Femur (tissue), 1 donor: ENCODE measurements around the gene DENND5A.

Source experiments
- DNase-seq: peaks from one replicate; pipeline ENCODE4 v3.0.0-alpha.2; 2017

The DENND5A gene

DNA sequence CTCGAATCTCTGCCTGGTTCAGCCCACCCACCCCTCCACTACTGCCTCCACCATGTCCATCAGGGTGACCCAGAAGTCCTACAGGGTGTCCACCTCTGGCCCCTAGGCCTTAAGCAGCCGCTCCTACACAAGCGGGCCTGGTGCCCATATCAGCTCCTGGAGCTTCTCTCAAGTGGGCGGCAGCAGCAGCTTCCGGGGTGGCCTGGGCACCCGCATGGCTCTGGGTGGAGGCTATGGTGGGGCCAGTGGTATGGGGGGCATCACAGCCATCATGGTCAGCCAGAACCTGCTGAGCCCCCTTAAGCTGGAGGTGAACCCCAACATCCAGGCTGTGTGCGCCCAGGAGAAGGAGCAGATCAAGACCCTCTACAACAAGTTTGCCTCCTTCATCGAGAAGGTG, 170.7 kb downstream of the DENND5A start:
- no peak for DNase-seq

DNA sequence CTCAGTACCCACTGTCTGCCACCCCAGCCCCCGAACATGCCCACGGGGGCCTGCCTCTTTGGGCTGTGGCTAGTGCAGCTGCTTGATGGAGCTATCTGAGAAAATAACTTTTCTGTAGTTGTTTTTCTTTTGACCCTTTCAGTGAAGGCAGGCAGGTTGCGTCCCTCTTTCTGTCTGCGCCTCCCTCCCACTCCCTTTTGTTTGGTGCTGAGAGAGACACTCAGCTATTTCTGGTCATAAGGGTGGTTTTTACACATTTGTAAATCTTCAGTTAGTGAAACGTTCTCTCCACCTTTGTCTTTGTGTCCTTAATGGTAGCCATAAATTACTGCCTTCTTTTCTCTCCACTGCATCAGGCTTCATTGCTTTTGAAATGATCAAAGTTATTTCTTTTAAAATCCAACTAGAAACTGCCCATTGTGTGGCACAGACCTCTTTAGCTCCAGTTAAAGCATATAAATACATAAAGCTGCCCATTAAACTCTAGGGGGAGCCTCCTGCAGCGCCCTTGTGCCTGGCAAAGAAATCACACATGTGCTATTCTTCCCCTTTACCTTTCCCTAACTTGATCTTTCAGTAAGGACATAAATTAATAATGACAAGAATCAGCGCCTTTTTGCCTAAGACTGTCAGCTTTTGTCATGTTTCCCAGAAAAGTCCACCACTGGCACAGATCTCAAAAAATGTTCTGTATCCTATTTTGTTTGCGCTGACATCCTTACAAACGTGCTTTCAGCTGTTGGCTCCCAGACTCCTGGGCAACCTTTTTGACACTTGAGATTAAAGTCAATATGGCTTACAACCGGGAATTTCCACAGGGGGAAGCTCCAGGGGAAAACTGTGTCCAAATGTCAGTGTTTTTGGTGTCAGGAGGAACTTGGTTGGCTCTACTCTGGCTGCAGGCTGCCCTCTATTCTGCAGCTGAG, 172.0 kb downstream of the DENND5A start:
- DNase-seq = no peak

DNA sequence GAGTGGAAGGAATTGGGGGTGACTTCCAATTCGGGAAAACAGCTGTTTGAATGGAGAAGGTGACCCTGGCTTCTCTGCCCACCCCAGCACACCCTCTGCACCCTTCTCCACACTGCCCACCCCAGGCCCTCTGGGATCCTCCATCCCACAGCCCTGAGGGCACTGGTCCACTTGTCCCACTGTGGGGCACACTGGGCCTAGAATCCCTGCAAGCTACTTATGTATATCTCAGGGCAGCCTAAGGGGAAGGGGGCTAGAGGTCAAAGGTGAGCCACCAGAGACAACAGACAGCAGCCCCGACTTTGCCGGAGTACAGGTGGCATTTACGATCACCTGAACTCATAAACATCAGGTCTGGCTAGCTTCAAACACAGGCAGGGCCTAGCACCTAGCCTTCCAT, 173.1 kb downstream of the DENND5A start:
- no peak for DNase-seq

DNA sequence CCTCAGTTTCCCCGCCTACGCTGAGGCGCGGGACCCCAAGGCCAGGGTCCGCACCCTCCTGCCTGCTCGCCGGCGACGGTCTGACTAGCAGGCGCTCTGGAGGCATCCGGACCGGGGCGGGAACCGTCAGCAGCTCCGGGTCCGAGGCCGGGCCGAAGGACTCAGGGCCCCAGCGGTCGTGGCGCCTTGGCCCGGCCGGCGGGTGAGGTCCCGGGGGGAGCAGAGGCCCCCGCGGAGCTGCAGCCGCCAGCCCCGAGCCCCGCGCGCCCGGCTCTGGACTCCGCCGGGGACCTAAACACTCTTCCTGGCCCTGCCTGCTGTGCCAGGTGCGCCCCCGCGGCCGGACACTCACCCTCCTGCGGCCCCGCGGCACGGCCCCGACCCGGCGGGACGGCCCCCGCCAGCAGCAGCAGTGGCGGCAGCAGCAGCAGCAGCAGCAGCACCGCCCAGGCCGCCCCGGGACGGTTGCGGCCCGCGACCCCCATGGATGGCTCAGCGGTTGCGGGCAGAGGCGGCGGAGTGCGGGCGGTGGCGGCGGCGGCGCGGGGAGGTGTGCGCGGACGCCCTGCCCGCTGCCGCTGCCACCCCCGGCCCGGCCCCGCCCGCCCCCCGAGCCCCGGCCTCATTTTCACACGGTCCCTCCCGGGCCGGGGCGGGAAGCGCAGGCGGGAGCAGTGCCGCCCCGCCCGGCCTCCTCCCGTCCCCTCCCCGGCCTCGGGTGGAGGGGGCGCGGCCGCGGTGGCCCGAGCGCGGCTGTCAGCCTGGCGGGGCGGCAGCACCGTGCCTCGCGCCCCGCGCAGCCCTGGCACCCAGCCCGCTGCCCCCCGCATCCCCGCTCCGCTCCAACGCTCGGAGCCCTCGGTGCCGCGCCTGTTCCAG, 173.9 kb downstream of the DENND5A start, which contains the start of gene SCUBE2:
TSS of gene SCUBE2 (minus strand) at position 556 of the 879 bp plus-strand sequence. CDS start at position 485, 71 bp downstream.
- no peak for DNase-seq

DNA sequence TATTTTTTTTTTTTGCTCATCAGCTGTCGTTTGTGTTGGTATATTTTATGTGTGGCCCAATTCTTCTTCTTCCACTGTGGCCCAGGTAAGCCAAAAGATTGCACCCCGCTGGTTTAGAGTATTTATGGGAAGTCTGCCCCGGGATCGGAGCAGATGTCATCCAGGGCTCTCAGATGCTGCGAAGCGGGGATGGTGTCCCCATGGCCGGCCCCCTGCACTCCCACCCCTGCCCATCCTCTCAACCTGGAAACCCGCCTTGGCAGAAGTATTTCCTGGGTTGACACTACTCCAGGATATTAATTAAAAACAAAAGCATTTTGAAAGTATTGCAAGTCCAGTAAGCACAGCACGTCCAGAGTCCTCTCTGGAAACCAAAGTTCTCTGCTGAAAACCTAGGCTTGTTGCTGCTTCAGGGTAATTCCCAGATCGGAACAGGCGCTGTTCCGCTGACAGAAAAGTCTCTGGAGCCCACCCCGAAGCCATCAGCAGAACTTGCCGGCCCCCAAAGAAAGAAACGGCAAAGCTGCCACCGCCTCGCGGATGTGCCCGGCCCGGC, 174.6 kb downstream of the DENND5A start:
- DNase-seq = no peak

DNA sequence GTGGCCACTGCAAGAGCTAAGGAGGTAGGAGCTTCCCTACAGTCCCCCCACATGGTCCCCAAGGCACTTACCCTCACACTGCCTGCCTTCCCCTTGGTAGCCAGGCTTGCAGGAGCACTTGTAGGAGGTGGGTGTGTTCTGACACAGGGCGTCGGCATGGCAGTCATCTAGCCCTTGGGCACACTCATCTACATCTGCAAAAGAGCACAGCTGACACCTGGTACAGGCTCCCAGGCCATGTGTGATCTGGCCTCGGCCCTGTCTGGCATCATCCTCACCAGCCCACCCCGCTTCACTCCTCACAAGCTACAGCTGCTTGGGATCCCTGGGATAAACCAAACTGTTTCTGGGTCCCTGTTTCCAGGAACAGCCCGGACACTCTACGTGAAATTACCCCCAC, 175.5 kb downstream of the DENND5A start:
- no peak for DNase-seq

DNA sequence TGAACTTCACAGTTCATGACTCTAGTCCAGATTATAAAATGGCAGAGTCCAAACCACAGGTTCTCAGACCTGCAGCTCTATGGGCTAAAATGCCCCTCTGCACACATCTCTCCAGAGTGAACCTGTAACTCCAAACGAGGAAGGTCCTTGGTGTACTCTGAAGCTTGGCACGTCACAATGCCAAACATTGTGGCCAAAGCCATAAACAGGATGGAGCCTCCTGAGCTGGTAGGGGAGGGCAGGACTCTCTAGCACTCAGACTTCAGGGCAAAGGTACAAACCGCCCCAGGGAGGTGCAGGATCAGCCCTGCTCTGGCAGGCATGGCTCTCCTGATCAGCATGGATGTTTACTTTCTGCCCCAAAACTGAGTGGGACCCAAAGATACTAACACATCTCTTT, 176.1 kb downstream of the DENND5A start:
- no peak for DNase-seq
